Measurements from ENCODE around the gene MLANA.

Gene MLANA

GRCh38 chr9:5897851-5898250 lies 7.2 kb downstream of the MLANA start:
- Histone ChIP-seq H3K9me3 (no peaks in the 10 kb centered on the region; the same call in 1 of the 2 replicates), H3K27me3 (ENCODE audit: low read depth) (no peaks in the 10 kb centered on the region), H3K4me1 (no peaks in the 10 kb centered on the region), H3K4me3 (no peak overlapping the region), H3K36me3 (replicated peaks) (no peaks in the 10 kb centered on the region)
- in situ Hi-C loops (cut with MboI; ENCODE audit: low sequenced_read_pairs), result loop anchor here (25.0 kb wide), 1 partner anchor 414 kb away; no protein-coding TSS in a partner anchor
- DNase-seq (ENCODE audit: low spot score in 2 of 2), result no peak

GRCh38 chr9:5899292-5899691 lies 8.6 kb downstream of the MLANA start:
- DNase-seq (ENCODE audit: low spot score in 2 of 2), result no peak
- Histone ChIP-seq H3K4me1 (no peaks in the 10 kb centered on the region), H3K27me3 (ENCODE audit: low read depth) (no peaks in the 10 kb centered on the region), H3K36me3 (replicated peaks) (no peaks in the 10 kb centered on the region), H3K4me3 (no peak overlapping the region), H3K9me3 (no peaks in the 10 kb centered on the region; the same call in 1 of the 2 replicates)
- in situ Hi-C loops (cut with MboI; ENCODE audit: low sequenced_read_pairs), result loop anchor here (25.0 kb wide), 1 partner anchor 413 kb away; no protein-coding TSS in a partner anchor

GRCh38 chr9:5900622-5901021 lies 9.9 kb downstream of the MLANA start:
- in situ Hi-C loops (cut with MboI; ENCODE audit: low sequenced_read_pairs), result no loop called here

DNA sequence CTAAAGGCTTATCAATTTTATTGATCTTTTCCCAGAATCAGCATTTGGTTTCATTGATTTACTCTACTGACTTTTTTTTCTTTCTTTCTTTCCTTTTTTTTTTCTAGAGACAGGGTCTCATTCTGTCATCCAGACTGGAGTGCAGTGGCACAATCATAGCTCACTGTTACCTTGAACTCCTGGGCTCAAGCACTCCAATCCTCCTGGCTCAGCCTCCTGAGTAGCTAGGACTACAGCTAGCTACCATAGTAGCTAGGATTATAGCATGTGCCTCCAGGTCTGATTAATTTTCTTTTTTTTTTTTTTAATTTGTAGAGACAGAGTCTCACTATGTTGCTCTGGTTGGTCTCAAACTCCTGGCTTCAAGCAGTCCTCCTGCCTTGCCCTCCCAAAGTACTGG lies 11.7 kb downstream of the MLANA start:
- in situ Hi-C loops (cut with MboI; ENCODE audit: low sequenced_read_pairs), result no loop called here
- Histone ChIP-seq H3K4me3 (no peak overlapping the region), H3K36me3 (replicated peaks) (no peaks in the 10 kb centered on the region), H3K27me3 (ENCODE audit: low read depth) (no peaks in the 10 kb centered on the region), H3K4me1 (no peaks in the 10 kb centered on the region), H3K9me3 (no peaks in the 10 kb centered on the region; the same call in 1 of the 2 replicates)
- no peak for DNase-seq (ENCODE audit: low spot score in 2 of 2)

More at GRCh38 chr9:5900622-5901021, 9.9 kb downstream of the MLANA start:
- DNase-seq (ENCODE audit: low spot score in 2 of 2), result no peak
- H3K9me3 ChIP-seq, result no peaks in the 10 kb centered on the region; the same call in 1 of the 2 replicates
- H3K36me3 ChIP-seq (replicated peaks), result no peaks in the 10 kb centered on the region
- H3K27me3 ChIP-seq (ENCODE audit: low read depth), result no peaks in the 10 kb centered on the region
- H3K4me3 ChIP-seq, result no peak overlapping the region
- H3K4me1 ChIP-seq, result no peaks in the 10 kb centered on the region

GRCh38 chr9:5908918-5909317 lies 18.2 kb downstream of the MLANA start:
- in situ Hi-C loops (cut with MboI; ENCODE audit: low sequenced_read_pairs), result no loop called here
- DNase-seq (ENCODE audit: low spot score in 2 of 2), result no peak
- H3K27me3 ChIP-seq (ENCODE audit: low read depth), result no peaks in the 10 kb centered on the region
- H3K9me3 ChIP-seq, result no peaks in the 10 kb centered on the region
- H3K4me3 ChIP-seq, result no peak overlapping the region
- no peaks in the 10 kb centered on the region for H3K36me3 ChIP-seq (replicated peaks)
- no peaks in the 10 kb centered on the region; the same call in 1 of the 2 replicates for H3K4me1 ChIP-seq

DNA sequence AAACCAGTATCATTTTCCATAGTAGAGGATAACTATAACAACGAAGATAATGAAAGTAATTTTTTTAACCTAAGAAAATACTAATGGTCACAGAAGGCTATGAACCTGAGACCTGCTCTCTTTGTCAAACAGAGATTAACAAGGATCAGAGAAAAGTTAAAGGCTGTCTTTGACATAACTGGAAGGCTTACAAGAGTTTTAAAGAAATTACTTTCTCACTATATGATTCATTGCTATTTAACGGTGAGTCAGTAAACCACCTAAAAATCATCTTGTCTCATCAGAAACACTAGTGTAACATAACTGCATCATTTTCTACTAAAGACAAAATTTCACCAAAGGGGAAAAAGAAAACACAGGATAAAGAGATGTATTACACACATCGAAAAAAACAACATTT lies 19.3 kb downstream of the MLANA start:
- in situ Hi-C loops (cut with MboI; ENCODE audit: low sequenced_read_pairs), result no loop called here
- no peaks in the 10 kb centered on the region for H3K9me3 ChIP-seq
- H3K4me3 ChIP-seq, result no peak overlapping the region
- no peak for DNase-seq (ENCODE audit: low spot score in 2 of 2)
- H3K27me3 ChIP-seq (ENCODE audit: low read depth), result no peaks in the 10 kb centered on the region
- no peaks in the 10 kb centered on the region for H3K36me3 ChIP-seq (replicated peaks)
- H3K4me1 ChIP-seq, result no peaks in the 10 kb centered on the region; the same call in 1 of the 2 replicates

DNA sequence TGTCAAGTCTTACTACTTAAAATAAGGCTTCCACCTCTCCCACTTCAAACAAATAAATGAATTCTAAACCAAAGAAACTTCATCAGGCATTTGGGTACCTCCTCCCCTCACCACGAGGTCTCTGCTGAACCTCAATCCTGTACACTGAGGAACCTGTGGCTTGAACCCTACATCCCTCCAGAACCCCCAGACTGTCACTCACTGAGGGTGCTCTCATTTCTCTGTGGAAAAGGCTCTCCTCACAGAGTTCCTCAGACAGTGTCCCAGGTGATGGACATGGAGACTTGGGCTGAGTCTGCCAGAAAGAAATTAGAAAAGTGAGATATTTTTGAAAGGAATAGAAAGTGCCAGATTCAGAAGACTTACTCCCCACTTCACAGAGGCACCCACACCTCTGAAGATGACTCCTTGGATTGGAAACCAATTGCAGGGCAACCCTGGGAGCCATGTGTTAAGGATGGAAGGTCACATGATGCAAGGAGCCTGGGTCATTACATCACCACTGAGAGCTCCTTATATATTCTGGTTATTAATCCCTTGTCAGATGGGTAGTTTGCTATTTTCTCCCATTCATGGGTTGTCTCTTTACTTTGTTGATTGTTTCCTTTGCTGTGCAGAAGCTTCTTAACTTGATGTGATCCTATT lies 19.8 kb downstream of the MLANA start:
- no peak overlapping the region for H3K4me3 ChIP-seq
- no peaks in the 10 kb centered on the region for H3K36me3 ChIP-seq (replicated peaks)
- no peaks in the 10 kb centered on the region for H3K27me3 ChIP-seq (ENCODE audit: low read depth)
- H3K9me3 ChIP-seq, result no peaks in the 10 kb centered on the region
- in situ Hi-C loops (cut with MboI; ENCODE audit: low sequenced_read_pairs), result no loop called here
- DNase-seq (ENCODE audit: low spot score in 2 of 2), result no peak
- H3K4me1 ChIP-seq, result no peaks in the 10 kb centered on the region; the same call in 1 of the 2 replicates

GRCh38 chr9:5915438-5915837 lies 24.7 kb downstream of the MLANA start:
- H3K4me3 ChIP-seq, result no peak overlapping the region
- DNase-seq (ENCODE audit: low spot score in 2 of 2), result no peak
- no peaks in the 10 kb centered on the region for H3K27me3 ChIP-seq (ENCODE audit: low read depth)
- no peaks in the 10 kb centered on the region for H3K36me3 ChIP-seq (replicated peaks)
- in situ Hi-C loops (cut with MboI; ENCODE audit: low sequenced_read_pairs), result no loop called here
- H3K4me1 ChIP-seq, result no peaks in the 10 kb centered on the region
- H3K9me3 ChIP-seq, result no peaks in the 10 kb centered on the region

DNA sequence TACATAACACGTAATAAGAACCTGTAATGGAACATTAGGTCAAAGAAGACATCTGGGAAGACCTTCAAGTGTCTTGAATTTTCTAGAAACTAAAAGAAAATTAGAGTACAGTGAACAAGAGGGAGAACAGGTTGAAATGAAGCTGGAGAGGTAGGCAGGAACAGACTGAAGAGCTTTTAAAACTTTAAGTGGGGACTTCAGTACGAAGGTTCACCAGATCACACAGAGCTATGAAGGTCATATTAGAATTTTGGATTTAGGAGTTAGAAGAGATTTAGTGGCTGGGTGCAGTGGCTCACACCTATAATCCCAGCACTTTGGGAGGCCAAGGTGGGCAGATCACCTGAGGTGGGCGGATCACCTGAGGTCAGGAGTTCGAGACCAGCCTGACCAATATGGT lies 26.6 kb downstream of the MLANA start:
- no peaks in the 10 kb centered on the region for H3K9me3 ChIP-seq
- in situ Hi-C loops (cut with MboI; ENCODE audit: low sequenced_read_pairs), result no loop called here
- no peaks in the 10 kb centered on the region for H3K4me1 ChIP-seq
- H3K36me3 ChIP-seq (replicated peaks), result no peaks in the 10 kb centered on the region; the same call in 1 of the 2 replicates
- no peak for DNase-seq (ENCODE audit: low spot score in 2 of 2)
- H3K27me3 ChIP-seq (ENCODE audit: low read depth), result no peaks in the 10 kb centered on the region
- H3K4me3 ChIP-seq, result no peak overlapping the region

GRCh38 chr9:5917888-5918287 lies 27.2 kb downstream of the MLANA start:
- H3K9me3 ChIP-seq, result no peaks in the 10 kb centered on the region
- H3K36me3 ChIP-seq (replicated peaks), result no peaks in the 10 kb centered on the region; the same call in 1 of the 2 replicates
- DNase-seq (ENCODE audit: low spot score in 2 of 2), result no peak
- no peak overlapping the region for H3K4me3 ChIP-seq
- no peaks in the 10 kb centered on the region for H3K4me1 ChIP-seq
- in situ Hi-C loops (cut with MboI; ENCODE audit: low sequenced_read_pairs), result no loop called here
- no peaks in the 10 kb centered on the region for H3K27me3 ChIP-seq (ENCODE audit: low read depth)

- in situ Hi-C loops (cut with MboI; ENCODE audit: low sequenced_read_pairs), result no loop called here
- H3K27me3 ChIP-seq (ENCODE audit: low read depth), result no peaks in the 10 kb centered on the region
These were observed 27.8 kb downstream of the MLANA start for GRCh38 chr9:5918460-5918859.

GRCh38 chr9:5920860-5921328 lies 30.2 kb downstream of the MLANA start:
- Histone ChIP-seq H3K4me3 (no peak overlapping the region), H3K4me1 (no peaks in the 10 kb centered on the region), H3K27me3 (ENCODE audit: low read depth) (no peaks in the 10 kb centered on the region), H3K9me3 (no peaks in the 10 kb centered on the region), H3K36me3 (replicated peaks) (peaks cover 5% of the 10 kb centered on the region)
- no peak for DNase-seq (ENCODE audit: low spot score in 2 of 2)
- in situ Hi-C loops (cut with MboI; ENCODE audit: low sequenced_read_pairs), result no loop called here

More at GRCh38 chr9:5918460-5918859, 27.8 kb downstream of the MLANA start:
- Histone ChIP-seq H3K4me3 (no peak overlapping the region), H3K9me3 (no peaks in the 10 kb centered on the region), H3K4me1 (no peaks in the 10 kb centered on the region), H3K36me3 (replicated peaks) (peaks cover under 1% of the 10 kb centered on the region)
- DNase-seq (ENCODE audit: low spot score in 2 of 2), result no peak

DNA sequence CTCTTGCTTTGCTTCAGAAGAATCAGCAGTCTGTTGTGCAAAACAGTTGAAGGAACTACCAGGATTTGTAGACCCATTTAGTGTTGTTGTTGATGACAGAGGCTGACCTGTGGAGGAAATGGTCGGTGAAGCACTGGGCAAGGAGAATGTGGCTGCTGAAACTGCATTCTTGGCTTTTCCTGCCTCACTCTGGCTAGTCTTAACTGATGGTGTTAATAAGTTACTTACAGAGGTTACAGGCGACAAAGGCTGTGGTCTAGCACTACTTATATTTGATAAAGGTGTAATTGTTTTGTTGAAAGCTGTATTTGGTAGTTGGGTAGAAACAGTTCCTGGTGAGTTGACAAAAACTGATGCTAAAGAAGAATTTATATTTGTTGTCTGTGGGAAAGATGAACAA lies 31.5 kb downstream of the MLANA start:
- Histone ChIP-seq H3K27me3 (ENCODE audit: low read depth) (no peaks in the 10 kb centered on the region), H3K4me1 (no peaks in the 10 kb centered on the region), H3K4me3 (no peak overlapping the region), H3K36me3 (replicated peaks) (peaks cover 5% of the 10 kb centered on the region), H3K9me3 (no peaks in the 10 kb centered on the region)
- in situ Hi-C loops (cut with MboI; ENCODE audit: low sequenced_read_pairs), result no loop called here
- DNase-seq (ENCODE audit: low spot score in 2 of 2), result no peak

DNA sequence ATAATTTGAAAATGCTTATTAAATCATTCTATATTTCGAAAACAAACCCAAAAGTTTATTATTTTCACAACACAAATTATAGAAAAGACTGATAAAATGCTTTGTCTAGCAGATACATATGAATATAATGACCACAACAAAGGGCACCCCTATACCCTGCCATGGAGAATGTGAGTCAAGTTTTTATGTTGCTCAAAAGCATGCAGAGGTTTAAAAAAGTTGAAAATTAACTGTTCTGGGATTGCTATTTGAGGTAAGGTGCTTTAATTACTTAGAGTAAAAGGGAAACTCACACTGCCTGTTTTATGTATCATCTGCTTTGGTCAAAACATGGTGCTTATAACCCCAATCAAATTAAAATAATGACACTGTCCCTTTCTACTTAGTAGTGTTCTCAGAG lies 41.0 kb downstream of the MLANA start:
- DNase-seq (ENCODE audit: low spot score in 2 of 2), result no peak
- H3K9me3 ChIP-seq, result no peaks in the 10 kb centered on the region
- H3K4me3 ChIP-seq, result no peak overlapping the region
- peaks cover 12% of the 10 kb centered on the region for H3K4me1 ChIP-seq
- in situ Hi-C loops (cut with MboI; ENCODE audit: low sequenced_read_pairs), result no loop called here
- H3K36me3 ChIP-seq (replicated peaks), result no peaks in the 10 kb centered on the region
- no peaks in the 10 kb centered on the region for H3K27me3 ChIP-seq (ENCODE audit: low read depth)

Data from HAP-1 (cell line).